Fibroblast of pulmonary artery (primary cell): Measurements from ENCODE around the gene RARA.
A peak's percentile ranks its signal among the peaks of the same experiment; 100 is the strongest.

Experiments used
- DNase-seq: peaks from one replicate; pipeline ENCODE4 v3.0.0-alpha.2; 2010; ENCODE audit warnings: low read depth
- H3K4me3 ChIP-seq: replicated peaks from 2 replicates; pipeline ENCODE4 v1.5.1; 2011; ENCODE audit warnings: low read depth, mild to moderate bottlenecking, control low read depth, low read length, moderate library complexity
- CTCF ChIP-seq: IDR thresholded peaks from 2 replicates; pipeline ENCODE4 v1.5.1; 2011; ENCODE audit warnings: mild to moderate bottlenecking, control low read depth, low read length, inconsistent platforms; ENCODE audit errors: missing control alignments

The RARA gene

GRCh38 chr17:40312131-40312731, 3.3 kb downstream of the RARA start:
- no peak for TF ChIP-seq CTCF
- H3K4me3 ChIP-seq = no peak overlapping the region
- DNase-seq = no peak

GRCh38 chr17:40312893-40313667, 4.1 kb downstream of the RARA start:
- H3K4me3 ChIP-seq = no peak overlapping the region
- TF ChIP-seq CTCF = no peak
- no peak for DNase-seq

- H3K4me3 ChIP-seq = no peak overlapping the region
- TF ChIP-seq CTCF = no peak
- DNase-seq = no peak
These were observed 4.9 kb downstream of the RARA start for GRCh38 chr17:40313668-40314583.

DNA sequence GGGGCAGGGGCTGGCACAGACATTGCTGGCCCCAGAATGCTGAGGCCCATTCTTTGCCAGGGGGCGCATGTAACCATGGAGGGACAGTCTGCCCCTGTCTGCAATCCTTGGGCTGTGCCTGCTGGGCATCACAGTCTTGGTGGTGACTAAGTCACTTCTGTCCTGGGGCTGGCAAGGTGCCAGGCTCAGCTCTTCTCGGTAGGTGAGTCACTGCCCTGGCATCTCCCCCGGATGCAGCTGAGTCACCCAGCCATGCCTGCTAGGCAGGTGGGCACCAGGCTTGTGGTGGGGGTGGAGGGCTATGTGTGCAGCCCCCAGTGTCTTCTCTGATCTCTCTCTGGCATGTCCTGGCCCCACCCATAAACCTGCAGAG, 5.6 kb downstream of the RARA start:
- TF ChIP-seq CTCF = no peak
- DNase-seq = peak; percentile 89
- H3K4me3 ChIP-seq = no peak overlapping the region

DNA sequence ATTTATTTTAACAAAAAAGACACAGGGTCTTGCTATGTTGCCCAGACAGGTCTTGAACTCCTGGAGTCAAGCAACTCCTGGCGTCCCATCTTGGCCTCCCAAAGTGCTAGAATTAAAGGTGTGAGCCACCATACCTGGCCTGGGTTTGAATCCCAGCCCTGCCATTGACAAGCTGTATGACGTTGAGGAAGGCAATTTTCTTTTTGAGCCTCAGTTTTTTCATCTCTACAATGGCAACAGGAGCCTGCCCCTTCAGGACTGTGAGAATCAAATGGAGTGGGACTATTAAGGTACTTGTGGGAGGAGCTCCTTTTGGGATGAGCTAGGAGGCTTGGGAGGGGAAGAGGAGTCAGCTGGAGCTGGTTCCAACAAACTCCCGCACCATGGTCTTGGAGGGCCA, 6.2 kb downstream of the RARA start:
- no peak for DNase-seq
- no peak overlapping the region for H3K4me3 ChIP-seq

More for the DNA sequence above, 6.2 kb downstream of the RARA start:
- no peak for TF ChIP-seq CTCF
